ENCODE data around the gene WFDC5. TPM values are rescaled to one million over a fixed set of nuclear protein-coding genes. Genes with fewer than 3 reads are reported as not detected.
A peak's percentile ranks its signal among the peaks of the same experiment; 100 is the strongest.

Gene WFDC5
- total and polyA plus RNA-seq, 2 experiments from 2014 or later = not detected

DNA sequence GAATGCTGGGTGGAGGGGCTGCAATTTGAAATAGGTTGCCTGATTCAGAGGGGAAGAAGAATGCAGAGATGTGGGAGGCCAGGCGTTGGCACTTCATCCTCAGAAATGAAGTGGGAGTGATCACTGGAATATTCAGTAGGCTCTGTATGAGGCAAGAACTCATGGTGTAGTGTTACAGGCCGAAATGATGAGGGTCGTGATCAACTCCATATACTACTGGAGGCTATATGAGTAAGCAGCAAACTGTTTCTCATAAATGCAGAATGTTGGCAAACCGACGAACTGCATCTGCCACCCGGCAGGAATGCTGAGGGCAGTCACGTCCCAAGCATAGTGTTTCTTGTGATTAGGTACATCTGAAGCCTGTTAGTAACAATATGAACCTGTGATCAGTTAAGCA lies 26.7 kb downstream of the WFDC5 start:
- no peaks in the 10 kb centered on the region for H3K4me1 ChIP-seq (ENCODE audit: low read depth)
- no peaks in the 10 kb centered on the region for H3K36me3 ChIP-seq
- DNase-seq (ENCODE audit: low read depth in 1 of 2, low spot score in 1 of 2) = peak in 1 of 2 donors; percentile 90
- no peak overlapping the region for H3K4me3 ChIP-seq
- H3K9me3 ChIP-seq (ENCODE audit: low read depth) = no peaks in the 10 kb centered on the region
- TF ChIP-seq CTCF (IDR thresholded peaks at IDR 0.05; ENCODE audit: low read depth, low read length) = no peak
- no peak overlapping the region for H3K27ac ChIP-seq
- H3K27me3 ChIP-seq = no peaks in the 10 kb centered on the region

- H3K9me3 ChIP-seq (ENCODE audit: low read depth) = no peaks in the 10 kb centered on the region
- TF ChIP-seq CTCF (IDR thresholded peaks at IDR 0.05; ENCODE audit: low read depth, low read length) = no peak
- peak in 1 of 2 donors; percentile 57 for DNase-seq (ENCODE audit: low read depth in 1 of 2, low spot score in 1 of 2)
- H3K27ac ChIP-seq = no peak overlapping the region
- H3K4me1 ChIP-seq (ENCODE audit: low read depth) = no peaks in the 10 kb centered on the region
- H3K36me3 ChIP-seq = no peaks in the 10 kb centered on the region
- no peak overlapping the region for H3K4me3 ChIP-seq
- H3K27me3 ChIP-seq = no peaks in the 10 kb centered on the region
These were observed 27.2 kb downstream of the WFDC5 start for GRCh38 chr20:45087814-45088213.

- no peaks in the 10 kb centered on the region for H3K9me3 ChIP-seq (ENCODE audit: low read depth)
- H3K4me1 ChIP-seq (ENCODE audit: low read depth) = no peaks in the 10 kb centered on the region
- DNase-seq (ENCODE audit: low read depth in 1 of 2, low spot score in 1 of 2) = no peak
- TF ChIP-seq CTCF (IDR thresholded peaks at IDR 0.05; ENCODE audit: low read depth, low read length) = no peak
- no peak overlapping the region for H3K27ac ChIP-seq
- H3K4me3 ChIP-seq = no peak overlapping the region
- H3K36me3 ChIP-seq = no peaks in the 10 kb centered on the region
- H3K27me3 ChIP-seq = no peaks in the 10 kb centered on the region
These were observed 27.7 kb downstream of the WFDC5 start for GRCh38 chr20:45087097-45087790.

DNA sequence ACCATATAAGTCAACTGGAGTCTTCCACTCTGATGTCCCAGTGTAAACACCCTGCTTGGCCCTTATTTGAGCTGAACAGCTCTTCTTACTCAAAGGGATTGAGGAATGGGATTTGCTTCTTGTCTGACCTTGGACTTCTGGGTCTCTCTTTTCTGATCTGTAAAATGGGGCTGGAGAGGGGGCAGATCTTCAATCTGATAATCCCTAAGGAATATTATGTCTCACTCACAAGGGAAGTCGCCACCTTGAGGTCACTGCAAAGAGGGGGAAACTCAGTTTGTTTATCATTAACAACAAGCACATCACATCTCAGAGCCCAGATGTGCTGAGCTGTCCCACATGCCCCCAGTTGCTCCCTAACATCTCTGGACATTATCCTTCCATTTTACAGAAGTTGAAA lies 29.1 kb downstream of the WFDC5 start:
- DNase-seq (ENCODE audit: low read depth in 1 of 2, low spot score in 1 of 2) = no peak
- no peak for TF ChIP-seq CTCF (IDR thresholded peaks at IDR 0.05; ENCODE audit: low read depth, low read length)
- no peaks in the 10 kb centered on the region for H3K36me3 ChIP-seq
- H3K27ac ChIP-seq = no peak overlapping the region
- H3K4me1 ChIP-seq (ENCODE audit: low read depth) = no peaks in the 10 kb centered on the region
- H3K4me3 ChIP-seq = no peak overlapping the region
- no peaks in the 10 kb centered on the region for H3K27me3 ChIP-seq
- no peaks in the 10 kb centered on the region for H3K9me3 ChIP-seq (ENCODE audit: low read depth)

DNA sequence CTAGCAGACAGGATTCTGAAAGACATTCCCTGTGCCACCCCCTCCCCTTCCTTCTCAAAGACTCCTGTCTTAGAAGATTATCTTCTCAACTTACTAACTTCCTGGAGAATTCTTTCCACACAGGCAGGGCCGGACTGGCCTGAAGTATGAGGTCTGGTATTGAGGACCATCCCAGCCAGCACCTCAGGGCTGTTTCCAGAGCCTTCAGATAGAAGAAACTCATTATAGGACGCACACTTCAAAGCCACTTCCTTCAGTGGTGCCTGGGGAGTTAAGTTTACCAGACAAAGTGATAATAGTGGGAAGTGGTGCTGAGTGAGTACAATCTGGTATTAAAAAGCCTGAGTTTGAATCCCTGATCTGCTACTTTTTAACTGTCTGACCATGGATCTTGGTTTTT lies 29.7 kb downstream of the WFDC5 start:
- no peak for DNase-seq (ENCODE audit: low read depth in 1 of 2, low spot score in 1 of 2)
- Histone ChIP-seq H3K27ac (no peak overlapping the region), H3K4me3 (no peak overlapping the region), H3K9me3 (ENCODE audit: low read depth) (no peaks in the 10 kb centered on the region), H3K36me3 (no peaks in the 10 kb centered on the region), H3K4me1 (ENCODE audit: low read depth) (no peaks in the 10 kb centered on the region), H3K27me3 (no peaks in the 10 kb centered on the region)
- no peak for TF ChIP-seq CTCF (IDR thresholded peaks at IDR 0.05; ENCODE audit: low read depth, low read length)

Measured in cardiac muscle cell (in vitro differentiated cells and primary cell).